Astrocyte of the spinal cord (primary cell): Measurements from ENCODE around the gene ABAT.

Experiments
- DNase-seq: peaks from one replicate; pipeline ENCODE4 v3.0.0; 2011; ENCODE audit warnings: low read depth, low spot score
- H3K4me3 ChIP-seq: 2 replicates; pipeline ENCODE4 v1.5.1; 2011; ENCODE audit warnings: low read depth, mild to moderate bottlenecking, low read length, moderate library complexity
- CTCF ChIP-seq: IDR thresholded peaks from 2 replicates; pipeline ENCODE4 v1.5.1; 2012; ENCODE audit warnings: low read depth, mild to moderate bottlenecking, low read length, inconsistent platforms
- in situ Hi-C: cut with HindIII; loops from 2 replicates; pipeline ENCODE4 v1.10.0; 2017; ENCODE audit warnings: low sequenced_read_pairs

The ABAT gene

GRCh38 chr16:8831450-8831849 lies 157.0 kb downstream of the ABAT start:
- in situ Hi-C loops, result no loop called here

GRCh38 chr16:8831871-8832716 lies 157.7 kb downstream of the ABAT start:
- H3K4me3 ChIP-seq, result no peak overlapping the region
- no peak for TF ChIP-seq CTCF
- in situ Hi-C loops, result no loop called here
- no peak for DNase-seq

More at GRCh38 chr16:8831450-8831849, 157.0 kb downstream of the ABAT start:
- DNase-seq, result no peak
- no peak for TF ChIP-seq CTCF
- H3K4me3 ChIP-seq, result no peak overlapping the region

GRCh38 chr16:8832717-8833105 lies 158.3 kb downstream of the ABAT start:
- no peak overlapping the region for H3K4me3 ChIP-seq
- in situ Hi-C loops, result no loop called here
- no peak for TF ChIP-seq CTCF
- no peak for DNase-seq
